HL-60/S4 treated with phorbol 12-myristate 13-acetate at 8.2 ng/mL for 4 days and 3 days (cell line): Measurements from ENCODE around the gene DCAF5.

ENCODE experiments used
- in situ Hi-C: fragments of 300-500 bp; cut with MboI; formaldehyde crosslinking; loops from 2 replicates; pipeline ENCODE4 v1.15.0; 2022; ENCODE audit warnings: low sequenced_read_pairs

DCAF5 gene

GRCh38 chr14:69012256-69012953 is 140.5 kb downstream of the DCAF5 start:
- in situ Hi-C loops, result no loop called here

GRCh38 chr14:69010648-69011047 is 142.3 kb downstream of the DCAF5 start:
- in situ Hi-C loops, result no loop called here

- in situ Hi-C loops, result no loop called here
These were observed 144.5 kb downstream of the DCAF5 start for GRCh38 chr14:69008421-69008884.

- in situ Hi-C loops, result no loop called here
These were observed 146.6 kb downstream of the DCAF5 start for GRCh38 chr14:69006346-69006745.

- in situ Hi-C loops, result no loop called here
These were observed 147.3 kb downstream of the DCAF5 start for GRCh38 chr14:69005432-69006148.

GRCh38 chr14:69004731-69005431 is 148.0 kb downstream of the DCAF5 start:
- in situ Hi-C loops, result no loop called here

GRCh38 chr14:69003626-69004025 is 149.3 kb downstream of the DCAF5 start:
- in situ Hi-C loops, result no loop called here

- in situ Hi-C loops, result no loop called here
These were observed 150.8 kb downstream of the DCAF5 start for GRCh38 chr14:69002069-69002468.

GRCh38 chr14:69001375-69001774 is 151.5 kb downstream of the DCAF5 start:
- in situ Hi-C loops, result no loop called here
